Activated CD8-positive, alpha-beta T cell treated with anti-CD3 and anti-CD28 coated beads for 36 hours (primary cell): Measurements from ENCODE around the gene ARFGEF3. TPM values are rescaled to one million over a fixed set of nuclear protein-coding genes. Genes with fewer than 3 reads are reported as not detected.

Source experiments
- ATAC-seq: fragments of 200-7000 bp; cut with Tn5 transposase; one replicate; pipeline ENCODE4 v1.10.0; 2021; ENCODE audit warnings: mild to moderate bottlenecking, moderate library complexity
- CTCF ChIA-PET: fragments of 350-600 bp; sonication (Branson Sonifier 250); formaldehyde crosslinking; loops from one replicate; lab custom pipeline; 2021; ENCODE audit warnings: antibody characterized with exemption; lab: Charles Lee
- POLR2A ChIA-PET: fragments of 350-600 bp; sonication (Branson Sonifier 250); formaldehyde crosslinking; loops from one replicate; lab custom pipeline; 2021; ENCODE audit warnings: antibody characterized with exemption; lab: Charles Lee
- DNase-seq: peaks from one replicate; pipeline ENCODE4 v3.0.0-alpha.2; 2020
- H3K27ac Mint-ChIP-seq: one replicate; pipeline ENCODE4 v1.8.0; 2021; ENCODE audit warnings: mild to moderate bottlenecking, mixed read lengths
- H3K27me3 Mint-ChIP-seq: one replicate; pipeline ENCODE4 v1.8.0; 2021; ENCODE audit warnings: mixed read lengths
- H3K36me3 Mint-ChIP-seq: one replicate; pipeline ENCODE4 v1.8.0; 2021; ENCODE audit warnings: low read depth, mixed read lengths
- H3K4me1 Mint-ChIP-seq: one replicate; pipeline ENCODE4 v1.8.0; 2021; ENCODE audit warnings: low read depth, mixed read lengths
- H3K4me3 Mint-ChIP-seq: one replicate; pipeline ENCODE4 v1.8.0; 2021; ENCODE audit warnings: mild to moderate bottlenecking, moderate library complexity, mixed read lengths
- H3K9me3 Mint-ChIP-seq: one replicate; pipeline ENCODE4 v1.8.0; 2021; ENCODE audit warnings: mixed read lengths
- CTCF ChIP-seq: fragments of 200-600 bp; IDR thresholded peaks from one replicate; pipeline ENCODE4 v1.8.0; 2022; ENCODE audit warnings: antibody characterized with exemption, mild to moderate bottlenecking
- intact Hi-C: fragments of 100-400 bp; cut with micrococcal nuclease; formaldehyde crosslinking; loops from one replicate; pipeline ENCODE4 v1.10.0; 2022
- total RNA-seq, 2 experiments: library from RNA; stranded (reverse); gene quantifications; one replicate each; pipeline ENCODE4 v1.2.3, GENCODE V29; 2021

The ARFGEF3 gene
- total RNA-seq, 2 experiments from 2014 or later: 1.7 to 1.8 TPM

DNA sequence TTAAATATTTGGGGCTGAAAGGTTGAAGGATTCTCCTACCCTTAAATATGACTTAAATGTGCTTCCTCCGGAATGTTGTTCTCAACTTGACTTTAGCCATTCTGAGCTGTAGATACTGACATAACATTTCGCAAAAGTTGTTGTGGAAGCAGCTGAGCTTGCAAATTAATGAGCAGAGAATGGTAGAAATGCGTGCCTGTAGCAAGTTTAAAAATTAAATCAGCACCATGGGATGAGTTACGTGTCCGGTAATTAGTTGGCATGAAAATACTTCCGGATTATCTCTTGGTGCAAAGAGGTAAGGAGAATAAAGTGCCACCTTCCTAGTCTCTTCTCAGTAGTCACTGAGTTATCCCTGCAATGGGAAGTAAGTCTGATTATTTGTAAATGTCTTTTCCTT, 80.2 kb downstream of the ARFGEF3 start:
- H3K4me3 Mint-ChIP-seq: no peak overlapping the region
- H3K9me3 Mint-ChIP-seq: no peaks in the 10 kb centered on the region
- ATAC-seq: no peak
- DNase-seq: no peak
- ChIA-PET POLR2A (no interaction called here), CTCF (interaction anchor here (1.3 kb wide), 1 partner anchor 126 kb away, joined by 5 read pairs; no protein-coding TSS in a partner anchor)
- TF ChIP-seq CTCF: no peak
- H3K27me3 Mint-ChIP-seq: peaks cover 3% of the 10 kb centered on the region
- intact Hi-C loops: no loop called here
- H3K36me3 Mint-ChIP-seq: no peaks in the 10 kb centered on the region
- H3K27ac Mint-ChIP-seq: no peak overlapping the region
- no peaks in the 10 kb centered on the region for H3K4me1 Mint-ChIP-seq

DNA sequence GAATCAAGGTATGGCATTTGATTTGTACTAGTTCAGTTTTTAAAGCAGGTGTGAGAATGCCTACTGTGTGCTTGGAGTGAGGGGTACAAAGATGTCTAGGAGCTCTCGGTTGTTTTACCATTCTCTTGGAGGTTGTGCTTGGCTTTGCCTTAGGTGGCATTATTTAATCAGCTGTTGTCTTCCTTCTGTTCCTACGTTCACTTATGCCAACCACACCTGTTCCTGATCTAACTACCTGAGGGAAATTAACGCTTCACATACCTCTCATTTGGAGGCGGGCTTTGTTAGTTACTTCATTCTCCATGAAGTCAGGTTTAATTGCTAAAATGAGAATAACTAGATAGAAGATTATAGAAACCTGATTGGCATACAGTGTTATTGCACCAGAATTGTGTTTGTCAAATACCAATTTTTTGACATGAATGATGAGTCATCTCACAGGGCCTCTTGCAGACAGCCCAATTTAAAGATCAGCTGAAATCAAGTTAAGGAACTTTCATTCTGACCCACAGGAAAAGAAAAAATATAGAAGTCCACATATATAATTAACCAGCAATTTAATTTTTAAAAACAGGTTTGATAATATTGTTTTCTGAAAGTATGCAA, 81.4 kb downstream of the ARFGEF3 start:
- H3K36me3 Mint-ChIP-seq: no peaks in the 10 kb centered on the region
- H3K4me3 Mint-ChIP-seq: no peak overlapping the region
- ChIA-PET CTCF (no interaction called here), POLR2A (no interaction called here)
- DNase-seq (no peak), ATAC-seq (no peak)
- no peaks in the 10 kb centered on the region for H3K4me1 Mint-ChIP-seq
- H3K27ac Mint-ChIP-seq: no peak overlapping the region
- H3K27me3 Mint-ChIP-seq: peaks cover 6% of the 10 kb centered on the region
- no peaks in the 10 kb centered on the region for H3K9me3 Mint-ChIP-seq
- intact Hi-C loops: no loop called here
- no peak for TF ChIP-seq CTCF

DNA sequence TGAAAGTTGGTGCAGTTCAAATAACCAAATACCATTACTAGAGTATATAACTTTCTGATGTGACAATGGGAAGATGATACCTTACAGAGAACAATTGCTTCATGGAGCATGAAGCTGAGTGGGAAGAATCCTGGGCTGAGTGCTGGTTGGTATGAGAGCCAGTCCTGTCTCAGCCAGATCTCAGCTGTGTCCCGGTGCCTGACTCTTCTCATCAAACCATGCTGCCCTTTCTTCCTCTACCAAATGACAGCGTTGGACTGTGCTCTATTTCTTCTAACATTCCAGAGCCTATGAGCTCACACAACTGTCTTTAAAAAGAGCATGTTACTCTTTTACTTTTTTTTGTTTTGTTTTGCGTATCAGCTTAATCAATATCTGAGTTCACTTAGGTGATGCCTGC, 84.0 kb downstream of the ARFGEF3 start:
- ATAC-seq (no peak), DNase-seq (no peak)
- no peaks in the 10 kb centered on the region for H3K4me1 Mint-ChIP-seq
- H3K27ac Mint-ChIP-seq: no peak overlapping the region
- H3K4me3 Mint-ChIP-seq: no peak overlapping the region
- no peak for TF ChIP-seq CTCF
- ChIA-PET CTCF (interaction anchor here (0.8 kb wide), 1 partner anchor 56 kb away, joined by 3 read pairs; no protein-coding TSS in a partner anchor), POLR2A (no interaction called here)
- peaks cover 6% of the 10 kb centered on the region for H3K27me3 Mint-ChIP-seq
- H3K9me3 Mint-ChIP-seq: no peaks in the 10 kb centered on the region
- H3K36me3 Mint-ChIP-seq: no peaks in the 10 kb centered on the region
- intact Hi-C loops: no loop called here

DNA sequence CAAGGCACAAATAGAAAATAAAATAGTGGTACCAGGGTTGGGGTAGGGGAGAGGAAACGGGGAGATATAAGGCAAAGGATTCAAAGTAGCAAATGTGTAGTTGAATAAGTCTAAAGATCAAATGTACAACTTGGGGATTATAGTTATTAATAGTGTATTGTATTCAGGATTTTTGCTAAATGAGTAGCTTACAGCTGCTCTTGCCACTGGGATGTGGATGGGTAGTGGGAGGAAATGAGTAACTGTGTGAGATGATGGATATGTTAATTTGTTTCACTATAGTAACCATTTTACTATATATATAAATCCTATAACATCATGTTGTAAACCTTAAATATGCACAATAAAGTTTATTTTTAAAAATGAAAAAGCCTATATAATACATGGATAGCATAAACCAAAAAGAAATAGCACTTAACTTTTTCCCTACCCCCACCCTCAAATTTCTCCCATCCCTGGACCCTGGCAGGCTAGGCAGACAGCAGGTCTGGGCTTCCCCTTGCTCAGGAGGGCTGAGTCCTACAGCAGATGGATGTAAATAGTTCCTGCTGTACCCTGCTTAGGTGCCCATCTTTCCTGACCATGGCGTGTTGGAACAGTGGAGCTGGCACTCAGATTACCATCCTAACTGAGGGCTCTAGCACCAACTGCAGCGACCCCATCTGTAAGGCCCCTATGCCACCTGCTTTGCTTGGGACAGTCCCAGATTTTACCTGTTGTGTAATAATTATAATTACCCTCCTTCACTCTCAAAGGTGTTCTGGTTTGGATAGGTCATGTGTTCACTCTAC, 85.1 kb downstream of the ARFGEF3 start:
- H3K27me3 Mint-ChIP-seq: peaks cover 6% of the 10 kb centered on the region
- no peaks in the 10 kb centered on the region for H3K36me3 Mint-ChIP-seq
- DNase-seq: no peak
- intact Hi-C loops: no loop called here
- no peaks in the 10 kb centered on the region for H3K9me3 Mint-ChIP-seq
- H3K4me3 Mint-ChIP-seq: no peak overlapping the region
- ChIA-PET POLR2A (no interaction called here), CTCF (interaction anchor here (0.8 kb wide), 1 partner anchor 55 kb away, joined by 3 read pairs; no protein-coding TSS in a partner anchor)
- no peaks in the 10 kb centered on the region for H3K4me1 Mint-ChIP-seq
- TF ChIP-seq CTCF: no peak
- ATAC-seq: no peak
- H3K27ac Mint-ChIP-seq: no peak overlapping the region

- no peak for ATAC-seq
- TF ChIP-seq CTCF: no peak
- Mint-ChIP-seq H3K27ac (no peak overlapping the region), H3K9me3 (no peaks in the 10 kb centered on the region), H3K4me1 (no peaks in the 10 kb centered on the region), H3K36me3 (no peaks in the 10 kb centered on the region), H3K4me3 (no peak overlapping the region), H3K27me3 (peaks cover 3% of the 10 kb centered on the region)
- intact Hi-C loops: no loop called here
- POLR2A ChIA-PET: no interaction called here
- CTCF ChIA-PET: no interaction called here
- DNase-seq: no peak
Measured at GRCh38 chr6:138248011-138248410, 86.3 kb downstream of the ARFGEF3 start.
